Esophagus squamous epithelium (tissue), 4 donors: Measurements from ENCODE around the gene SEMA7A.

Experiments used
- CTCF ChIP-seq, 6 experiments: fragments of 450-650 bp in 4 of 6; fragments of 200-600 bp in 2 of 6; sonication (generic) in 2 of 6; IDR thresholded peaks; one replicate each; pipeline ENCODE4 v1.5.1; 2016 to 2019; ENCODE audit warnings: antibody characterized with exemption in 6 of 6, mild to moderate bottlenecking in 4 of 6, moderate library complexity in 4 of 6
- POLR2A ChIP-seq, 4 donors: fragments of 450-650 bp; IDR thresholded peaks; one replicate each; pipeline ENCODE4 v1.6.1; 2017; ENCODE audit warnings: antibody characterized with exemption in 4 of 4, mild to moderate bottlenecking in 4 of 4, moderate library complexity in 3 of 4

- TF ChIP-seq CTCF (IDR thresholded peaks at IDR 0.05) = no peak
- TF ChIP-seq POLR2A (IDR thresholded peaks at IDR 0.05) = no peak
Observed at GRCh38 chr15:74362482-74362881, 71.3 kb downstream of the SEMA7A start.
